Measurements from ENCODE around the gene NEK1.
"Not testable (repeated sequence)": the region's sequence is repeated elsewhere in the genome, so short reads cannot be mapped to it uniquely, and the experiment has no call there.

Gene NEK1

DNA sequence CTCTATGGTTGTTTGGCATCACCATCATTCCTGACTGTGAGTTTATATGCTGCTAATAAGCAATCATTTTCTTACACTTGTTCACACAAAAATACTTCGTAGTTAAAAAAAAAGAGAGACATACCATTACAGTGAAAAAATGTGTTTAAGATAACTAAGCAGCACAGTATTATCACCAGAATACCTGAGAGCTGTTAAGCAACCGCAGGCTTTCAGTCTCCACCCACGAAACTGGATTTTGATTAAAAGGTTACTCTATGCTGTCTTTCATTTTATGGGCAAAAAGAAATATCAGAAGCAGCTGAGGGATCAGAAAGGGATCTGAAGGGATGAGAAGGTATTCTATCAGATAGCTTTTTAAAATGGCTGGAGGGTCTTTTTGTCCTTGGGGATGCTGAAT, 148.3 kb downstream of the NEK1 start:
- no peak overlapping the region for H3K4me3 ChIP-seq (ENCODE audit: low read length)
- TF ChIP-seq, protein P1, sequence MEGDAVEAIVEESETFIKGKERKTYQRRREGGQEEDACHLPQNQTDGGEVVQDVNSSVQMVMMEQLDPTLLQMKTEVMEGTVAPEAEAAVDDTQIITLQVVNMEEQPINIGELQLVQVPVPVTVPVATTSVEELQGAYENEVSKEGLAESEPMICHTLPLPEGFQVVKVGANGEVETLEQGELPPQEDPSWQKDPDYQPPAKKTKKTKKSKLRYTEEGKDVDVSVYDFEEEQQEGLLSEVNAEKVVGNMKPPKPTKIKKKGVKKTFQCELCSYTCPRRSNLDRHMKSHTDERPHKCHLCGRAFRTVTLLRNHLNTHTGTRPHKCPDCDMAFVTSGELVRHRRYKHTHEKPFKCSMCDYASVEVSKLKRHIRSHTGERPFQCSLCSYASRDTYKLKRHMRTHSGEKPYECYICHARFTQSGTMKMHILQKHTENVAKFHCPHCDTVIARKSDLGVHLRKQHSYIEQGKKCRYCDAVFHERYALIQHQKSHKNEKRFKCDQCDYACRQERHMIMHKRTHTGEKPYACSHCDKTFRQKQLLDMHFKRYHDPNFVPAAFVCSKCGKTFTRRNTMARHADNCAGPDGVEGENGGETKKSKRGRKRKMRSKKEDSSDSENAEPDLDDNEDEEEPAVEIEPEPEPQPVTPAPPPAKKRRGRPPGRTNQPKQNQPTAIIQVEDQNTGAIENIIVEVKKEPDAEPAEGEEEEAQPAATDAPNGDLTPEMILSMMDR (conservative IDR thresholded peaks at IDR 0.05; ENCODE audit: low read depth, low read length), result no peak
- no peak for DNase-seq (ENCODE audit: low read depth)

DNA sequence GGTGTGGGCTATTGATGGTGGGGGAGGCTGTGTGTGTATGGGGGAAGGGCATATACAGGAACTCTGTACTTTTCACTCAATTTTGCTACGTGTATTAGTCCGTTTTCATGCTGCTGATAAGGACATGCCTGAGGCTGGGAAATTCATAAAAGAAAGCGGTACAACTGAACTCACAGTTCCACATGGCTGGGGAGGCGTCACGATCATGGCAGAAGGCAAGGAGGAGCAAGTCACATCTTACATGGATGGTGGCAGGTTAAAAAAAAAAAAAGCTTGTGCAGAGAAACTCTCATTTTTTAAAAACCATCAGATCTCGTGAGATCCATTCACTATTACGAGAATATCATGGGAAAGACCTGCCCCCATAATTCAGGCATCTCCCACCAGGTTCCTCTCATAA, 152.3 kb downstream of the NEK1 start:
- DNase-seq (ENCODE audit: low read depth), result no peak
- no peak overlapping the region for H3K4me3 ChIP-seq (ENCODE audit: low read length)
- TF ChIP-seq, protein P1 (conservative IDR thresholded peaks at IDR 0.05; ENCODE audit: low read depth, low read length), result no peak

DNA sequence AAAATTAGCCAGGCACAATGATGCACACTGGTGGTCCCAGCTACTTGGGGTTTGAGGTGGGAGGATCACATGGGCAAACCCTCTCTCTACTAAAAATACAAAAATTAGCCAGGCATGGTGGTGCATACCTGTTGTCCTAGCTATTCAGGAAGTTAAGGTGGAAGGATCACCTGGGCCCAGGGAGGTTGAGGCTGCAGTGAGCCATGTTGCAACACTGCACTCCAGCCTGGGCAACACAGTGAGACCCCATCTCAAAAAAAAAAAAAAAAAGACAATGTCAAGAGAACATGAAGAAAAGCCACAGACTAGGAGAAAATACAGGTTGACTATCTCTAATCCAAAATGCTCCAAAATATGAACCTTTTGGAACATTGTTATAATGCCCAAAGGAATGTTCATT, 153.8 kb downstream of the NEK1 start:
- no peak for DNase-seq (ENCODE audit: low read depth)
- TF ChIP-seq, protein P1 (conservative IDR thresholded peaks at IDR 0.05; ENCODE audit: low read depth, low read length), result no peak
- no peak overlapping the region for H3K4me3 ChIP-seq (ENCODE audit: low read length)

DNA sequence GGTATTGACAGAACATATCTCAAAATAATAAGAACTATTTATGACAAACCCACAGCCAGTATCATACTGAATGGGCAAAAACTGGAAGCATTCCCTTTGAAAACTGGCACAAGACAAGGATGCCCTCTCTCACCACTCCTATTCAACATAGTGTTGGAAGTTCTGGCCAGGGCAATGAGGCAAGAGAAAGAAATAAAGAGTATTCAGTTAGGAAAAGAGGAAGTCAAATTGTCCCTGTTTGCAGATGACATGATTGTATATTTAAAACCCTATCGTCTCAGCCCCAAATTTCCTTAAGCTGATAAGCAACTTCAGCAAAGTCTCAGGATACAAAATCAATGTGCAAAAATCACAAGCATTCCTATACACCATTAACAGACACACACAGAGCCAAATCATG, 159.7 kb downstream of the NEK1 start:
- not testable (repeated sequence) for H3K4me3 ChIP-seq (ENCODE audit: low read length); DNase-seq (ENCODE audit: low read depth)

DNA sequence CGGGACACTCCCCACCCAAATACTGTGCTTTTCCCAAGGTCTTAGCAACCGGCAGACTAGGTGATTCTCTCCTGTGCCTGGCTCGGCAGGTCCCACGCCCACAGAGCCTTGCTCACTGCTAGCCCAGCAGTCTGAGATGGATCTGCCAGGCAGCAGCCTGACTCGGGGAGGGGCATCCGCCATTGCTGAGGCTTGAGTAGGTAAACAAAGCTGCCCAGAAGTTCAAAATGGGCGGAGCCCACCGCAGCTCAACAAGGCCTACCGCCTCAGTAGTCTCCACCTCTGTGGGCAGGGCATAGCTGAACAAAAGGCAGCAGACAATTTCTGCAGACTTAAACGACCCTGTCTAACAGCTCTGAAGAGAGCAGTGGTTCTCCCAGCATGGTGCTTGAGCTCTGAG, 163.4 kb downstream of the NEK1 start:
- not testable (repeated sequence) for DNase-seq (ENCODE audit: low read depth); H3K4me3 ChIP-seq (ENCODE audit: low read length)

DNA sequence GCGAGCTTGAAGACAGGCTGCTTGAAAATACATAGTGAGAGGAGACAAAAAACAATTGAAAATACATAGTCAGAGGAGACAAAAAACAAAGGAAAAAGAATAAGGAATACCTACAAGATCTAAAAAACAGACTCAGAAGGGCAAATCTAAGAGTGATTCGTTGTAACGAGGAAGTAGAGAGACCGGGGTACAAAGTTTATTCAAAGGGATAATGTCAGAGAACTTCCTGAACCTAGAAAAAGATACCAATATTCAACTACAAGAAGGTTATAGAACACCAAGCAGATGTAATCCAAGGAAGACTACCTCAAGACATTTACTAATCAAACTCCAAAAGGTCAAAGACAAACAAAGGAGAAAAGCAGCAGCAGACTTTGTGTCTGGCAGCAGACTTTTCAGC, 165.6 kb downstream of the NEK1 start:
- TF ChIP-seq, protein P1 (conservative IDR thresholded peaks at IDR 0.05; ENCODE audit: low read depth, low read length), result no peak
- DNase-seq (ENCODE audit: low read depth), result no peak
- no peak overlapping the region for H3K4me3 ChIP-seq (ENCODE audit: low read length)

DNA sequence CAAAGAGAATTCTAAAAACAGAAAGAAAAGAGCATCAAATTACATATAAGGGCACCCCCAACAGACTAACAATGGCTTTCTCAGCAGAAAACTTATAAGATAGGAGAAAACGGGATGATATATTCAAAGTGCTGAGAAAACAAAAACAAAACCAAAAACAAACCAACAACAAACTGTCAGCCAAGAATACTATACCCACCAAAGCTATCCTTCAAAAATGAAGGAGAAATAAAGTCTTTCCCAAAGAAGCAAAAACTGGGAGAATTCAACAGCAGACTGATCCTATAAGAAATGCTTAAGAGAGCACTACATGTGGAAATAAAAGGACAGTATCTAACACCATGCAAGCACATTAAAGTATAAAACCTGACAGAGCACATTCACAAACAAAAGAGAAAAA, 168.6 kb downstream of the NEK1 start:
- TF ChIP-seq, protein P1 (conservative IDR thresholded peaks at IDR 0.05; ENCODE audit: low read depth, low read length), result no peak
- DNase-seq (ENCODE audit: low read depth), result no peak

DNA sequence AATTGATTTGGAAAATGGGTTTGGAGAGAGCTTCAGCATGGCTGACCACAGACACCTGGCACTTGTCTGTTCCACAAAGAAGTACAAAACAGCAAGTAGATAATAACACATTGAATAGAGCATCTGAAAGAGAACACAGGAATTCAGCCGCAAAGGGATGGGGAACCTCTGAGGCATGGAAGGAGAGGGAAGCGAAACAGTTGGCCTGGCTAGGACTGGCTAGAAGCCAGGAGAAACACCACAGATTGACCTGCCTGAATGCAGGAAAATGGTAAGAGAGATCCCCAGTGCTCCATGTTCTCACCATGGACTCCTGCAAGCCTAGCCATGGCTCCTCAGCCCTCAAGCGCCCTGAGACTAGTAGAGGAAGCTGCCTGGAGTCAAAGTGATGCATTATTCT, 171.9 kb downstream of the NEK1 start:
- no peak for DNase-seq (ENCODE audit: low read depth)
- TF ChIP-seq, protein P1 (conservative IDR thresholded peaks at IDR 0.05; ENCODE audit: low read depth, low read length), result no peak
- H3K4me3 ChIP-seq (ENCODE audit: low read length), result no peak overlapping the region

More for the DNA sequence above, 168.6 kb downstream of the NEK1 start:
- H3K4me3 ChIP-seq (ENCODE audit: low read length), result no peak overlapping the region

Data from retinal pigment epithelial cell (primary cell).